Measurements from ENCODE around the gene KRTAP1-4.
"Not testable (repeated sequence)": the region's sequence is repeated elsewhere in the genome, so short reads cannot be mapped to it uniquely, and the experiment has no call there.

The KRTAP1-4 gene, protein sequence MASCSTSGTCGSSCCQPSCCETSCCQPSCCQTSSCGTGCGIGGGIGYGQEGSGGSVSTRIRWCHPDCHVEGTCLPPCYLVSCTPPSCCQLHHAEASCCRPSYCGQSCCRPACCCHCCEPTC

DNA sequence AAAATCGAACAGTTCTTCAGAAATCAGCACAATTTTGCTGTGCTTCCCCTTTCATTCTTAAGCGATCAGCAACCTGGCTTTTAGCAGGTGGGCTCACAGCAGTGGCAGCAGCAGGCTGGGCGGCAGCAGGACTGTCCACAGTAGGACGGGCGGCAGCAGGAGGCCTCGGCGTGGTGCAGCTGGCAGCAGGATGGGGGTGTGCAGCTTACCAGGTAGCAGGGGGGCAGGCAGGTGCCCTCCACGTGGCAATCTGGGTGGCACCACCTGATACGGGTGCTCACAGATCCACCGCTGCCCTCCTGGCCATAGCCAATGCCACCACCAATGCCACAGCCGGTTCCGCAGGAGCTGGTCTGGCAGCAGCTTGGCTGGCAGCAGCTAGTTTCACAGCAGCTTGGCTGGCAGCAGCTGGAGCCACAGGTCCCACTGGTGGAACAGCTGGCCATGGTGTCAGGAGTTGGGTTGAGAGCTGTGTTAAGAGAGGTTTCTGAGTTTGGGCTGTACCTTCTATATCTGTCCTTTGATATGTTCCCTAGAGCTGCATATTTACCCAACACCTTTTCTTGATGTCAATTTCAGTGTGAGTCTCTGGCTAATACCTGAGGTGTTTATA is at the start of gene KRTAP1-4:
Gene KRTAP1-4 (minus strand): TSS at position 563 of the 613 bp plus-strand sequence. CDS start 117 bp downstream, at position 446.
- DNase-seq: no peak

DNA sequence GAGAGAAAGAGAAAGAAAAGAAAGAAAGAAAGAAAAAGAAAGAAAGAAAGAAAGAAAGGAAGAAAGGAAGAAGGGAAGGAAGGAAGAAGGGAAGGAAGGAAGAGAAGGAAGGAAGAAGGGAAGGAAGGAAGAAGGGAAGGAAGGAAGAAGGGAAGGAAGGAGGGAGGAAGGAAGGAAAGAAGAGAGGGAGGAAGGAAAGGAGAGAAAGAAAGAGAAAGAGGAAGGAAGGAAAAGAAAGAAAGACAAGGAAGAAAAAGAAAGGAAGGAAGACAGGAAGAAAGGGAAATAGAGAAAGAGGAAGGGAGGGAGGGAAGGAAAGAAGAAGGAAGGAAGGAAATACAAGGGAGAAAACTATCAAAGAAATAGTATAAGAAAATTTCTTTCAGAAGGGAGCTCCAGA is 46.8 kb upstream of the KRTAP1-4 start:
- DNase-seq: no peak

DNA sequence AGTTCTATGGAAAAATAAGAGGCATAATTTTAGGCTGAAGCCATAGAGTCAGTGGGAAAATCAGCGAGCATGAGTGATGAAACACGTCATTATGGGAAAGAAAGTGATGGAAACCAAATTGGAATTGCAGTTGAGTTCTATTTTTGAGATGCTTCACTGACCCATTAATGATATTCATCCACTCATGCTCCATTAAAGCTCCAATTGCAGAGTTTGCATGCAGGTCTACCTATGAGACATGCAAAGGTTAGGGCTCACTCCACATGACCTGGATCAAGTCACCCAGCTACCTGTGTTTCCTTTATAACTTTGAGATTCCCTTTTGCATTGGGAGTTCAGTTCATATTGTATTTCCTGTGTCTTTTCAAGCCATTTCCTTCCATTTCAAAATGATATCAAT is 43.7 kb upstream of the KRTAP1-4 start:
- DNase-seq: no peak

DNA sequence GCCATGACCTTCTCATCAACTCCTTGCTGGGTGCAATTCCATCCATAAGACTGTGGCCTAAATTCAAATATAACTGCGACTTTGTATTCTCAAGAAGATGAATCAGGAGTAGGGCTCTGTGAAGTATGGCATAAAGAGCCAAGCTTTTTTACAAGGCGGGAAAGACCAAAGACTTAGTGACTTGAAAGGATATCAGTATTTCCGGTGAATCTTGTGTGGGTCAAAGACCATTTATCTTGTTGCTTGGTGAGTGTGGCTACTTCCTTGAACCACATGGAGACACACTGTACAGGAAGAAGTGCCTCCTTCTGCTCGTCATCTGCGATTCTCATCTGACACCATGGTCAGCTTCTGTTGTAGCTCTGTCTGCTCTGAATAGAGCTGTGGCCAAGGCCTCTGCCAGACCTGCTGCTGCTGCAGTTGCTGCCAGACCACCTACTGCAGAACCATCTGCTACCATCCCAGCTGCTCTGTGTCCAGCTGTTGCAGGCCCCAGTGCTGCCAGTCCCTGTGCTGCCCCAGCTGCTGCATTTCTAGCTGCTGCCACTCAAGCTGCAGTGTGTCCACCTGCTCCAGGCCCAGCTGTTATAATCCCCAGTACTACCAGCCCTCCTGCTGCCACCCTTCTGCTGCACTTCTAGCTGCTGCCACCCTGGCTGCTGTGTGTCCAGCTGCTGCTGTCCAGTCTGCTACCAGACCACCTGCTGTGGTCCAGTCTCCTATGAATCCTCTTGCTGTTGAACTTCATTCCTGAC is 41.8 kb upstream of the KRTAP1-4 start:
- no peak for DNase-seq

DNA sequence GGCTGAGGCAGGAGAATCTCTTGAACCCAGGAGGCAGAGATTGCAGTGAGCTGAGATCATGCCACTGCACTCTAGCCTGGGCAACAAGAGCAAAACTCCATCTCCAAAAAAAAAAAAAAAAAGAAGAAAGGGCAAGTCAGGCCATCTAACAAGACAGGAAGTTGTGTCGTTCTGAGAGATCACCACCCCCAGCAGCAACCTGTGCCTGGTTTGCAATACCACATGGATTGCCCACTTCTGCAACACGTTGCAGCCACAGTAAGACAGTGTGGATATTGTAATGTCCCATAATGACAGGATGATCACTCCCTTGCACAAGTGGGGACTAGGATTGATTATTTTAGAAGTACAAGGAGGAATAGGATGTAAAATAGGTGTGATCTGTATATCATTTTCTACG is 39.0 kb upstream of the KRTAP1-4 start:
- DNase-seq: peak; percentile 69

DNA sequence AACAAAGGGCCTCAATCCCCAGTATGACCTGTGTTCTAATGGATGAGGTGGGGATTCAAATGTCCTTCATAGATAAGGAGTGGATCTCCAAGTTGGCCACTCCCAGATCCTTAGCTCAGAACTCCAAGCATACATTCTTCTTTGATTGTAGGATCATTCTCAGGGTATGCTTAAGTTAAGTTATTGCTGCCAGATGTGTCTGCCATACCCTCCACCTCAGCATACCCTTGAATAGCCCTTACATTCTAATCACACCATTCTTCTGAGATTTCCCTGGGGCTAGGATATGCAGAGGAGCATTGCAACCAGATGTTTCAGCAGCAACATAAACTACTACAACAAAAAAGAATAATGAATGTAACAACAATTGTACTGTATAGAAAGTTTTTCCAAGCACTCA is 37.3 kb upstream of the KRTAP1-4 start:
- no peak for DNase-seq

DNA sequence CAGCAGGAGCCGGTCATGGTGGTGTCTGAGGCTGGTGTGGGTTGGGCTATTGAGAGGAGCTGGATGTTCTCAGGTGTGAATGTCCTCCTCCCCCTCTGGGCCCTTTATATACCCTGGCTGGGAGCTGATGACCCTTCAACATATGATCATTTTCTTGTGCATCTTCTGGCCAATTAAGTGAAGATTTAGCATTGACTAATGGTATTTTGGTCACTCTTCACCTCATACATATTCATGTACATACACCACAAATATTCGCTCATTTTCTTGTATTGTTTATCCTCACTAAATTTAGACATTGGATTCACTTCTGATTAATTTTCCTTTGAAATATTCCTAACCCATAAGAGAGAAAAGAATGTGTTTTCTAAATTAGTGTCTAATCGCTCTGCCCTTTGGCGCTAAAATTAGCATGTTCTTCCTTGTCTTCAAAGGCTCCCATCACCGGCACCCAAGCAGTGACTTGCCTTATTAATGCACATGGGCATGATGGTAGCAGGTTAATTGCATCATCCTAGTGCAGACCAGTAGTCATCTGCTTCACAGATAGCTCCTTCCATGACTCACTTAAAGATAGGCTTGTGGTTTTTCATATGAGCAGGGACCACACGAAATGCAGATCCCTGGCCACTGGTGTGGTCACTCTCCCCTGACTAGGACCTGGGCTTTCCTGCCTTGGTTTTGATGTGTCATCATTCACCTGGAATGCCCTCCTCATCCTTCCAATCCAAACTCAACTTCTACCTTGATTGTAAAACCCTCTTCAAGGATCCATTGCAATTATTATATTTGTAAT is 36.0 kb upstream of the KRTAP1-4 start, which contains the start of gene KRTAP2-4:
Gene KRTAP2-4 (minus strand): TSS at position 51 of the 796 bp plus-strand sequence. CDS start 34 bp downstream, at position 17.
- DNase-seq: peak; percentile 86

DNA sequence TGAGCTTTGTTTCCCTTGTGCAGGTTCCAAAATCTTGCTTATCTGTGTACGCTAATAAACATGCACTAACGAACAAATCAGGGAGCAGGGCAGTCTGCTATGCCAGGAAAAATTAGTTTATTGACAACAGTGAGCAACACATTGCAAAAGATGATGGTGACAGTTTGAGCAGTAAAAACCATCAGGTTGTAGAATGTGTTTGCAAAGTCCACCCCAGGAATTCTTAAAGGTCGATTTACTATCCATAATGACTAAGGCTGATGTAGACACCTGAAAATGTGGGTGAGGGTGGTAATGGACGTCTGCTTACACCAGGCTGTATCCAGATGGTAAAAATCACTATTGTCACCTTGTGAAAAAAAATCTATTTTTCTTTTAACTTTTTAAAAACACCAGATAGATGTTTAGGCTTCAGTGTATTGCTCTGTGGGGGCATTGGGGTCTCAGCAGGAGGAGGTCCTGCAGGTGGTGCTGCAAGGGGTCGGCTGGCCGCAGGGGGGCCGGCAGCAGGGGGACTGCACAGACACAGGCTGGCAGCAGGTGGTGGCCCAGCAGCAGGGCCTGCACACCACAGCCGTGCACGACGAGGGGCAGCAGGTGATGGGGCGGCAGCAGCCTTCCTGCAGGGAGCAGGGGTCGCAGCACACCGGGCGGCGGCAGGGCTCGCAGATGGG is 35.2 kb upstream of the KRTAP1-4 start:
- not testable (repeated sequence) for DNase-seq

DNA sequence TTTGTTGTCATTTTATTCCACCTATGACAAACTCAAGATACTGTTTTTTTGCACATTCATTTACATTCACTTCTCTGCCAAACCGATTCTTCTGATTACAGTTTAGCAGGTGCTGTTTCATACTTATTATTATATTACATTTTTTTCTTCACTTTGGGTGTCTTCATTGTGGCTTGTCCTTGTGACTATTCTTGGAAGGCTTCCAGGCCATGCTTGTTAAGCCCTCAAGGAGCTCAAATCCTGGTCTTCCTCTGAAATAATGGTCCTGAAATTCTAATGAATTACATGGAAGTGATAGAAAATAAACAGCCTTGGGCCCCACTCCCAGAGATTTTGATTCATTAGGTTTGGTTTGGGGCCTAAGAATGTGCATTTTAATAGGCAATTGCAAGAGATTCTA is 34.3 kb upstream of the KRTAP1-4 start:
- DNase-seq: no peak

DNA sequence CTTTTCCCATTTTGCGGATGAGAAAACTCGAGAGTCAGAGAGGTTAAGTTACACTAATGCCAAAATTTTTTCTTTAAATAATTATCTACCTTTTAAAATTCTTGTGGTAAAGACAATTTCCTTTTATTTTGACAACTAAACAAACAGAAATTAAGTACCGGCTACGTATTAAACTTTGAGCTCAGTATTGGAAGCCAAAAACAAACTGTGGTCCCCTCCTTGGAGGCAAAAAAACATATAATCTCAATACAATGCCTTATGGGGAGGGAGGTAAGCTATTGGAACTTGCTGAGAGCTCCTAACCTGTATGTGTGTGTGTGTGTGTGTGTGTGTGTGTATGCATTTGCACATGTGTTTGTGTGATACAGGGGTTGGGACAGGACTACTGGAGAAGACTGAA is 33.5 kb upstream of the KRTAP1-4 start:
- DNase-seq: no peak

DNA sequence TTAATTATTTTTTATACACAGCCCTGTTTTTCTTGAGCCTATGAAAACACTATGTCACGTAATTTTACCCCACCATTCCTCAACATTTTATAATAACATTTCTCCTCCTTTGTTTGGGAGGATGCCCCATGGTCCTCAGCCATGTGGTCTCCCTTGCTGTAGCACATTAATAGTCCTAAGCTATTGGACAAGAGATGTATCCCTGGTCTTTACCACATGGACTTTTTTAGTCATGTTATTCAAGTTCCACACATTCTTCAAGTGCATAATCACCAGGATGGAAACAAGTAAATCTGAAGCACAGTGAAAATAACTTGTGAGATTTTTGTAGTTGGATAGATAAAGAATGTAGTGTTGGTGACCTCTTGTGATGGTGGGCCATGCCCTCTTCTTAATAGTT is 32.0 kb upstream of the KRTAP1-4 start:
- no peak for DNase-seq

DNA sequence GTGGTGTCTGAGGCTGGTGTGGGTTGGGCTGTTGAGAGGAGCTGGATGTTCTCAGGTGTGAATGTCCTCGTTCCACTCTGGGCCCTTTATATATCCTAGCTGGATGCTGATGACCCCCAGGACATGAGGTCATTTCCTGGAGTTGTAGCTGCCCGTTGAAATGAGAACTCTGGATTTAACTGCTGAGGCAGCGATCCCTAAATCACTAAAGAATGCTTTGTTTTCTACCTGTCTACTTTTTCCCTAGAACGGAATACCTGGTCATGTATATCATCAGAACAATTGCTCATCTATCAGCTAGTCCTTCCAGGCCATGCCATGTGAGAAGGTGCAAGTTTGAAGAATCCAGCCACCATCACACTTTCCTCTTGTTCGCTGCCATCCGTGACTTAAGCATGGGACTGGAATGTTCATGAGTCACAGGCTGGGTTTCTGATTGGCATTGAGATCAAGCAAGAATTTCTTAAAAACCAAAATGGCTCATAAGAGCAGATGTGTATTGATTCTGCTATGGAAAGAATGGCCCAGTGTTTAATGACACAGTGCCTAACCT is 30.1 kb upstream of the KRTAP1-4 start, which contains the start of gene KRTAP2-3:
Gene KRTAP2-3 (minus strand): TSS at position 63 of the 553 bp plus-strand sequence. CDS start 64 bp downstream, outside the sequence.
- no peak for DNase-seq

DNA sequence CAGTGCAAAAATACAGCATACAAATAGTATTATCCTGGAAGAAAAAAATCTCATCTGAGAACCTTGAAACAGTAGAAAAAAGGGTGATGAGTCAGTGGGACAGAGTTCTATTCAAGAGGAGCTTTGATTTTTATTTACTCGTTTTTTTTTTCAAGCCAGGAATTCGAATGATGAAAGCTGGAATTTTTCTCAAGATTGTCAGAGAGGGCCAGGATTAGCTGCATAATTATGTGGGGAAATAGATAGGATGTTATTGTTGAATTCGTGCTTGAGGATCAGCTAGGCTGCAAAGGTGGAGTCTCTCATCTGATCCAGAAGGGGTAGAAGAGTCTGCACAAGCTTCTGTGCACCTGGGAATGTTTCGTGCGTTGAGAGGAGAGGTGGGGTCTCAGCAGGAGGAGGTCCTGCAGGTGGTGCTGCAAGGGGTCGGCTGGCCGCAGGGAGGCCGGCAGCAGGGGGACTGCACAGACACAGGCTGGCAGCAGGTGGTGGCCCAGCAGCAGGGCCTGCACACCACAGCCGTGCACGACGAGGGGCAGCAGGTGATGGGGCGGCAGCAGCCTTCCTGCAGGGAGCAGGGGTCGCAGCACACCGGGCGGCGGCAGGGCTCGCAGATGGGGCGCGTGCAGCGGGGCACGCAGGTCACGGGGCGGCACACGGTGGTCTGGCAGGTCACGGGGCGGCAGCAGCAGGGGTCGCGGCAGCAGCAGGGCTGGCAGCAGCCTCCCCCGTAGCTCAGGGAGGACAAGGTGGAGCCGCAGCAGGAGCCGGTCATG is 29.5 kb upstream of the KRTAP1-4 start:
- DNase-seq: not testable (repeated sequence)

DNA sequence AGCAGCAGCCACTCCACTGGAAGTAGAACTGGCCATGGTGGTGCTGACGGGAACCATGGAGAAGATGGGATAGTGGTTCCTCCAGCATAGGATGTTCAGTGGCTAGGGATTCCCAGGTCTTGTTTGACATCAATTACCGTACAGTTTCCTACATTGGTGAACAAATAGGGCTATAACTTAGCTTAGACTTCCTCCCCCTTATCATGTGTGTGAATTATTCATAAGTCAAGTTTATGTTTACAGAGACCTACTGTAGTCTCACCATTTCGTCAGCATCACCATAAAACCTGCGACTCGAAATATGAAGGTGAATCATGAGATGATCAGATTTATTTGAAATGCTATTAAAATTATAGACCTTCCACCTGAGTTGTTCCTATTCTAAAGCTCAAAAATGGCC is 28.7 kb upstream of the KRTAP1-4 start:
- no peak for DNase-seq

DNA sequence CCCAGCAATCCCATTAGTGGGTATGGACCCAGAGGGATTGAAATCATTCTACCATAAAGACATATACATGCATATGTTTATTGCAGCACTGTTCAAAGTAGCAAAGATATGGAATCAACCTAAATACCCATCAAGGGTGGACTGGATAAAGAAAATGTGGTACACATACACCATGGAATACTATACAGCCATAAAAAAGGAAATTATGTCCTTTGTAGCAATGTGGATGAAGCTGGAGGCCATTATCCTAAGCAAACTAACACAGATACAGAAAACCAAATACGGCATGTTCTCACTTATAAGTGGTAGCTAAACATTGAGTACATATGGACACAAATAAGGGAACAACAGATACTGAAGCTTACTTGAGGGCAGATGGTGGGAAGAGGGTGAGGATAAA is 27.6 kb upstream of the KRTAP1-4 start:
- no peak for DNase-seq

DNA sequence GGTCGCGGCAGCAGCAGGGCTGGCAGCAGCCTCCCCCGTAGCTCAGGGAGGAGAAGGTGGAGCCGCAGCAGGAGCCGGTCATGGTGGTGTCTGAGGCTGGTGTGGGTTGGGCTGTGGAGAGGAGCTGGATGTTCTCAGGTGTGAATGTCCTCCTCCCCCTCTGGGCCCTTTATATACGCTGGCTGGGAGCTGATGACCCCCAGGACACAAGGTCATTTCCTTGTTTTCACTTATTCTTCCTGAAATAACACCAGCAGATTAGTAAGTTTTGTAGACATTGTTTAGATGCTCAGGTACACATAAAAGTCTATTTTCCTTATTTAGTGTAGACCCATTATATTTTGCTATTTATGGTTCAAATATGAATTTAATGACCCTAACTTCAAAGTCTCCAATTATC is 25.1 kb upstream of the KRTAP1-4 start, which contains the start of gene KRTAP2-2:
Gene KRTAP2-2 (minus strand): TSS at position 101 of the 400 bp plus-strand sequence. CDS start 19 bp downstream, at position 82.
- DNase-seq: not testable (repeated sequence)

DNA sequence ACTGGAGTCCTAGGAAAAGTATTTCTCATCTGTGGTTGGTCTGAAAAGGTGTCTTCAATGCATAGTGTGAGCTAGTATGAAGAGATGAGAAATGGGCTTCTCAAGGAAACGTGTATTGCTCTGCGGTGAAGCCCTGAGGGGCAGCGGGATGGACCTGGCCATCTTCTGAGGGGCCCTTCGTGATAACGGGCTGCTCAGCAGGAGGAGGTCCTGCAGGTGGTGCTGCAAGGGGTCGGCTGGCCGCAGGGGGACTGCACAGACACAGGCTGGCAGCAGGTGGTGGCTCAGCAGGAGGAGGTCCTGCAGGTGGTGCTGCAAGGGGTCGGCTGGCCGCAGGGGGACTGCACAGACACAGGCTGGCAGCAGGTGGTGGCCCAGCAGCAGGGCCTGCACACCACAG is 24.6 kb upstream of the KRTAP1-4 start:
- not testable (repeated sequence) for DNase-seq

DNA sequence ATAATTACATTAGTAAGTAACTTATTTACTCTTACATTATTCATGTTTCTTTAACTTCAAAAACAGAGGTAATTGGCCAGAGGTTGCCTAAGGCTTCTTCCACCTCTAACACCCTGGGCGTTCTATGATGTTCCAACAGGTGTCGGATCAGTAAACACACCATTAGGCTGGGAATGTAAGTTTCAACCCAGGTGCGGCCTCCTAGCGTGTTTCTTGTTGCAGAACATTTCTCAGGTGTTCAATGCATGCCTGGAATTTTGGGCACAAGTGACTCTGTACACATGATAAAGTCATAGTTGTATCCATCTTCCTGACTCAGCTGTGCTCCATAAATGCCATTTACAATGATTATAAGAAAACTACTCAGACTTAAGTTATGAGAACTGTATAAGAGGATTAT is 24.0 kb upstream of the KRTAP1-4 start:
- no peak for DNase-seq

DNA sequence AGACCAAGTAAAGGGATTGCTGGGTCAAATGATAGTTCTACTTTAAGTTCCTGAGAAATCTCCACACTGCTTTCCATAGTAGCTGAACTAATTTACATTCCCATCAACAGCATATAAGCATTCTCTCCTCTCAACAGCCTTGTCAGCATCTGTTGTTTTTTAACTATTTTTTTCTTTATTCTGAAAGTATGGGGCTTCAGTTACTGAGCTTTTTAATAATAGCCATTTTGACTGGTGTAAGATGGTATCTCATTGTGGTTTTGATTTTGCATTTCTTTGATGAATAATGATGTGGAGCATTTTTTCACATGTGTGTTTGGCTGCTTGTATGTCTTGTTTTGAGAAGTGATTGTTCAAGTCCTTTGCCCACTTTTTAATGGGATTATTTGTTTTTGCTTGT is 22.6 kb upstream of the KRTAP1-4 start:
- no peak for DNase-seq

DNA sequence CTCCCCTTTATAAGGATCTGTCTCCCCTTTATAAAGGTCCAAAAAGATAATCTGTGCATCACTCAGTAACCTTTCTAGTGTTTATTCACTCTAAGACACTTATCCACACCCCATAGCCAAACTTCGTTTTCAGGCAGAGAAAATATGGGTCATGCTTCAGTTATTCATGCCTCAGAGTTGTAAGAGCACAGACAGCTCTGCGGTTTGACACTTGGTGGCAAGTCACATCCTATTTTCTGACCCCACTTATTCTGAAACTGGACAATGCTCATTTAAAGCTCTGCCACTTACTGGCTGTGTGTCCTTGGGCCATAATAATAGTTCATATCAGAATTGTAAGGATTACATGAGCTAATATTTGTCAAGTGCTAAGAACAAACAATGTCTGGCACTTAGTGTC is 19.1 kb upstream of the KRTAP1-4 start:
- DNase-seq: peak; percentile 39

DNA sequence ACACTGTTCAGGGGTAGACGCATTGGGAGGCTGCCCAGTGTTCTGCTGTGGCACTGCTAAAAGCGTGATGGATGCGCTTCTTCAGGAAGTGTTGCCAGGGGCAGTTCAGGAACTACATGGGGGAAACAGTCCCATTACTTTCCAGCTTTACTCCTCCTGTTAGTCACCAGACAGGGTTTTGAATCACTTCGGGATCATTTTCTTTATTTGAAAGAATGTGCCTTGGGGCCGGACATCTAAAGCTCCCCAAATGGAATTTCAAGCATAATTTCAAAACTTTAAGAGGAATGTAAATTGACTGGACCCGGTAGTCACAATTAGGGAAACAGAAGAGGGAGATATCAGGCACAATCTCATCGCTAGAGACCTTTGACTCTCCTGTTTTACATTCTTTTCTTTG is 18.4 kb upstream of the KRTAP1-4 start:
- DNase-seq: no peak

All from MV-4-11 (cell line).